Neural cell (in vitro differentiated cells): ENCODE measurements around the gene TCTN1. TPM values are rescaled to one million over a fixed set of nuclear protein-coding genes. Genes with fewer than 3 reads are reported as not detected.
"Not testable (repeated sequence)": the region's sequence is repeated elsewhere in the genome, so short reads cannot be mapped to it uniquely, and the experiment has no call there.

Source experiments
- H2AFZ ChIP-seq: fragments of 200-600, 300-800 bp; sonication (generic), shearing (Covaris generic); 2 replicates; pipeline ENCODE4 v1.6.0; 2014; ENCODE audit warnings: low read depth, mild to moderate bottlenecking, antibody characterized with exemption, low read length, moderate library complexity
- H3F3A ChIP-seq: fragments of 200-600 bp; shearing (Covaris generic); 2 replicates; pipeline ENCODE4 v1.6.1; 2016; ENCODE audit warnings: mild to moderate bottlenecking, moderate library complexity, mixed read lengths, antibody characterized with exemption, low read length; ENCODE audit not compliant: insufficient read depth, poor library complexity, severe bottlenecking
- H3K27ac ChIP-seq: fragments of 200-600, 300-800 bp; sonication (generic), shearing (Covaris generic); 2 replicates; pipeline ENCODE4 v1.5.1; 2014; ENCODE audit warnings: mild to moderate bottlenecking, low read length, moderate library complexity
- H3K27me3 ChIP-seq: fragments of 300-800, 200-600 bp; sonication (generic), shearing (Covaris generic); 2 replicates; pipeline ENCODE4 v1.6.0; 2014; ENCODE audit warnings: mild to moderate bottlenecking, low read depth, low read length, moderate library complexity; ENCODE audit not compliant: insufficient read depth
- H3K36me3 ChIP-seq: fragments of 300-800, 200-600 bp; sonication (generic), shearing (Covaris generic); 2 replicates; pipeline ENCODE4 v1.5.1; 2014; ENCODE audit warnings: mild to moderate bottlenecking, antibody characterized with exemption, low read length, moderate library complexity; ENCODE audit not compliant: insufficient read depth
- H3K4me2 ChIP-seq: fragments of 300-800, 200-600 bp; sonication (generic), shearing (Covaris generic); 2 replicates; pipeline ENCODE4 v1.6.0; 2014; ENCODE audit warnings: mild to moderate bottlenecking, low read length
- H3K4me3 ChIP-seq: fragments of 300-800, 200-600 bp; sonication (generic), shearing (Covaris generic); 2 replicates; pipeline ENCODE4 v1.5.1; 2014; ENCODE audit warnings: mild to moderate bottlenecking, low read length, moderate library complexity
- H3K79me2 ChIP-seq: fragments of 200-600 bp; shearing (Covaris generic); replicated peaks from 2 replicates; pipeline ENCODE4 v1.6.0; 2014; ENCODE audit warnings: mild to moderate bottlenecking, low read length, moderate library complexity; ENCODE audit not compliant: insufficient read depth
- H3K9ac ChIP-seq: fragments of 300-800, 200-600 bp; sonication (generic), shearing (Covaris generic); 2 replicates; pipeline ENCODE4 v1.6.1; 2016; ENCODE audit warnings: mild to moderate bottlenecking, low read length, mixed read lengths
- H3K9me2 ChIP-seq: fragments of 200-600 bp; shearing (Covaris generic); 2 replicates; pipeline ENCODE4 v1.6.1; 2016; ENCODE audit warnings: mild to moderate bottlenecking, low read length, mixed read lengths; ENCODE audit not compliant: insufficient read depth
- H3K9me3 ChIP-seq: fragments of 200-600, 300-800 bp; sonication (generic), shearing (Covaris generic); 2 replicates; pipeline ENCODE4 v1.6.1; 2016; ENCODE audit warnings: mild to moderate bottlenecking, mixed run types, low read length, moderate library complexity, mixed read lengths
- H4K20me1 ChIP-seq: fragments of 200-600 bp; shearing (Covaris generic); 2 replicates; pipeline ENCODE4 v1.6.1; 2016; ENCODE audit warnings: mild to moderate bottlenecking, mixed run types; ENCODE audit not compliant: insufficient read depth
- CTCF ChIP-seq: fragments of 450-650 bp; IDR thresholded peaks from 2 replicates; pipeline ENCODE4 v1.5.1; 2014; ENCODE audit warnings: antibody characterized with exemption, mild to moderate bottlenecking, moderate library complexity; ENCODE audit not compliant: poor library complexity, severe bottlenecking
- EP300 ChIP-seq: fragments of 450-650 bp; conservative IDR thresholded peaks from 2 replicates; pipeline ENCODE4 v1.6.1; 2014; ENCODE audit warnings: antibody characterized with exemption, mild to moderate bottlenecking, moderate library complexity; ENCODE audit not compliant: poor library complexity, severe bottlenecking
- EZH2 ChIP-seq: fragments of 200-600, 300-800 bp; shearing (Covaris generic), sonication (generic); IDR thresholded peaks from 2 replicates; pipeline ENCODE4 v1.6.1; 2014; ENCODE audit warnings: antibody characterized with exemption, low read length, borderline replicate concordance, mild to moderate bottlenecking; ENCODE audit not compliant: insufficient read depth, poor library complexity, severe bottlenecking
- MXI1 ChIP-seq: fragments of 450-650 bp; conservative IDR thresholded peaks from 2 replicates; pipeline ENCODE4 v1.6.1; 2014; ENCODE audit warnings: antibody characterized with exemption, mild to moderate bottlenecking; ENCODE audit not compliant: poor library complexity, severe bottlenecking
- POLR2AphosphoS5 ChIP-seq: IDR thresholded peaks from 2 replicates; pipeline ENCODE4 v1.6.1; 2012
- RAD21 ChIP-seq: fragments of 450-650 bp; conservative IDR thresholded peaks from 2 replicates; pipeline ENCODE4 v1.6.1; 2014; ENCODE audit warnings: antibody characterized with exemption, mild to moderate bottlenecking, moderate library complexity
- REST ChIP-seq: IDR thresholded peaks from 2 replicates; pipeline ENCODE4 v1.6.1; 2012; ENCODE audit warnings: borderline replicate concordance
- SMC3 ChIP-seq: fragments of 450-650 bp; conservative IDR thresholded peaks from 2 replicates; pipeline ENCODE4 v1.6.1; 2014; ENCODE audit warnings: antibody characterized with exemption, mild to moderate bottlenecking, moderate library complexity; ENCODE audit not compliant: poor library complexity
- TAF1 ChIP-seq: IDR thresholded peaks from 2 replicates; pipeline ENCODE4 v1.6.1; 2012; ENCODE audit warnings: low read depth
- polyA plus RNA-seq: library from polyadenylated mRNA; depleted of rRNA; stranded (reverse); fragments of >200 nt; gene quantifications from 2 replicates; pipeline ENCODE4 v1.2.3, GENCODE V29; 2014

TCTN1 gene
- polyA plus RNA-seq, 1 donor from 2014 or later = 58.3 TPM

GRCh38 chr12:110585231-110585799 is 28.6 kb upstream of the TCTN1 start:
- Histone ChIP-seq H3K27me3 (no peaks in the 10 kb centered on the region), H3K36me3 (no peaks in the 10 kb centered on the region), H3F3A (no peaks in the 10 kb centered on the region), H3K27ac (no peak overlapping the region), H3K4me2 (no peak overlapping the region), H3K9ac (no peak overlapping the region), H4K20me1 (peaks cover 4% of the 10 kb centered on the region), H3K9me3 (no peaks in the 10 kb centered on the region), H3K79me2 (peaks cover 13% of the 10 kb centered on the region), H2AFZ (no peak overlapping the region), H3K9me2 (no peaks in the 10 kb centered on the region), H3K4me3 (no peak overlapping the region)
- no peak for TF ChIP-seq POLR2AphosphoS5

GRCh38 chr12:110587102-110587501 is 26.8 kb upstream of the TCTN1 start:
- H3K27ac ChIP-seq, H4K20me1 ChIP-seq, H3K4me3 ChIP-seq, H3K9me3 ChIP-seq, H3K79me2 ChIP-seq, H3K27me3 ChIP-seq, H3K9ac ChIP-seq, H2AFZ ChIP-seq, H3K36me3 ChIP-seq, H3K9me2 ChIP-seq, H3F3A ChIP-seq, H3K4me2 ChIP-seq: not testable (repeated sequence)

GRCh38 chr12:110590059-110590458 is 23.9 kb upstream of the TCTN1 start:
- H3K79me2 ChIP-seq = no peaks in the 10 kb centered on the region
- H3K4me3 ChIP-seq = no peak overlapping the region
- no peak overlapping the region for H3K27ac ChIP-seq
- H2AFZ ChIP-seq = no peak overlapping the region
- no peaks in the 10 kb centered on the region for H3F3A ChIP-seq
- TF ChIP-seq TAF1 (no peak), EP300 (no peak), RAD21 (no peak), POLR2AphosphoS5 (no peak), REST (no peak), EZH2 (no peak), CTCF (no peak), MXI1 (no peak), SMC3 (no peak)
- no peaks in the 10 kb centered on the region for H3K27me3 ChIP-seq
- no peak overlapping the region for H3K4me2 ChIP-seq
- H3K9me3 ChIP-seq = no peaks in the 10 kb centered on the region
- H4K20me1 ChIP-seq = no peaks in the 10 kb centered on the region
- no peaks in the 10 kb centered on the region for H3K36me3 ChIP-seq
- no peak overlapping the region for H3K9ac ChIP-seq
- H3K9me2 ChIP-seq = no peaks in the 10 kb centered on the region
